ENCODE results near the gene RNF181. TPM values are rescaled to one million over a fixed set of nuclear protein-coding genes. Genes with fewer than 3 reads are reported as not detected.

The RNF181 gene
- total and polyA plus RNA-seq, 2 of the 13 experiments (the other 11 are each of a cell fraction or from before 2014, with no cell fraction given): 224 to 578 TPM

- TF ChIP-seq ARID5B (CRISPR knock-in tag; IDR thresholded peaks at IDR 0.05) (peak; percentile 93), ZNF414 (CRISPR knock-in tag; IDR thresholded peaks at IDR 0.05) (0 out of 2 replicates have a peak, but pooled peaks have one; percentile 39), ZNF546 (CRISPR knock-in tag; conservative IDR thresholded peaks at IDR 0.05) (0 out of 2 replicates have a peak, but pooled peaks have one; percentile 6), ELK4 (CRISPR knock-in tag; IDR thresholded peaks at IDR 0.05; ENCODE audit: borderline replicate concordance) (no peak), MAFG (CRISPR knock-in tag; IDR thresholded peaks at IDR 0.05) (no peak), SIN3B (IDR thresholded peaks at IDR 0.05; ENCODE audit: low read length) (no peak), ZNF136 (CRISPR knock-in tag; IDR thresholded peaks at IDR 0.05; ENCODE audit: low read depth) (0 out of 2 replicates have a peak, but pooled peaks have one; percentile 43), HNF1A (IDR thresholded peaks at IDR 0.05; ENCODE audit: low read depth) (peak; percentile 27; the same call in 1 of the 2 replicates), HNF1A (CRISPR knock-in tag; IDR thresholded peaks at IDR 0.05; ENCODE audit: borderline replicate concordance) (no peak; the same call in 1 of the 2 replicates), ZFAT (CRISPR knock-in tag; conservative IDR thresholded peaks at IDR 0.05) (no peak), ZNF224 (CRISPR knock-in tag; IDR thresholded peaks at IDR 0.05) (peak; percentile 29; the same call in 1 of the 2 replicates), SKIL (CRISPR knock-in tag; IDR thresholded peaks at IDR 0.05; ENCODE audit: borderline replicate concordance) (no peak; the same call in 1 of the 2 replicates), ZNF879 (CRISPR knock-in tag; IDR thresholded peaks at IDR 0.05) (no peak), ONECUT2 (CRISPR knock-in tag; IDR thresholded peaks at IDR 0.05) (no peak), FOXA3 (CRISPR knock-in tag; IDR thresholded peaks at IDR 0.05) (peak; percentile 91), ZNF317 (CRISPR knock-in tag; IDR thresholded peaks at IDR 0.05) (no peak; the same call in 1 of the 2 replicates)
Observed at GRCh38 chr2:85584857-85585780, 10.4 kb upstream of the RNF181 start (continued).
